Measurements from ENCODE around the gene STK38L. TPM values are rescaled to one million over a fixed set of nuclear protein-coding genes. Genes with fewer than 3 reads are reported as not detected.

Gene STK38L
- total RNA-seq, 1 donor from 2014 or later: 24.2 TPM

- Mint-ChIP-seq H3K4me1 (ENCODE audit: low read depth) (no peaks in the 10 kb centered on the region), H3K9me3 (no peaks in the 10 kb centered on the region), H3K4me3 (ENCODE audit: low read depth) (no peak overlapping the region), H3K36me3 (ENCODE audit: low read depth) (no peaks in the 10 kb centered on the region), H3K27ac (no peak overlapping the region), H3K27me3 (ENCODE audit: low read depth) (no peaks in the 10 kb centered on the region)
- intact Hi-C loops (cut with micrococcal nuclease): no loop called here
- DNase-seq (ENCODE audit: low spot score): no peak
Observed at GRCh38 chr12:27355486-27355885, 111.4 kb downstream of the STK38L start.

GRCh38 chr12:27355979-27356378 lies 111.9 kb downstream of the STK38L start:
- H3K36me3 Mint-ChIP-seq (ENCODE audit: low read depth): no peaks in the 10 kb centered on the region
- no peak overlapping the region for H3K4me3 Mint-ChIP-seq (ENCODE audit: low read depth)
- no peaks in the 10 kb centered on the region for H3K9me3 Mint-ChIP-seq
- no peak overlapping the region for H3K27ac Mint-ChIP-seq
- H3K27me3 Mint-ChIP-seq (ENCODE audit: low read depth): peaks cover under 1% of the 10 kb centered on the region
- DNase-seq (ENCODE audit: low spot score): no peak
- intact Hi-C loops (cut with micrococcal nuclease): no loop called here
- no peaks in the 10 kb centered on the region for H3K4me1 Mint-ChIP-seq (ENCODE audit: low read depth)

GRCh38 chr12:27359578-27360340 lies 115.7 kb downstream of the STK38L start:
- H3K9me3 Mint-ChIP-seq: no peaks in the 10 kb centered on the region
- H3K27ac Mint-ChIP-seq: no peak overlapping the region
- no peaks in the 10 kb centered on the region for H3K36me3 Mint-ChIP-seq (ENCODE audit: low read depth)
- peaks cover 1% of the 10 kb centered on the region for H3K4me1 Mint-ChIP-seq (ENCODE audit: low read depth)
- H3K27me3 Mint-ChIP-seq (ENCODE audit: low read depth): peaks cover 5% of the 10 kb centered on the region
- H3K4me3 Mint-ChIP-seq (ENCODE audit: low read depth): no peak overlapping the region
- DNase-seq (ENCODE audit: low spot score): no peak
- intact Hi-C loops (cut with micrococcal nuclease): no loop called here

- peaks cover 1% of the 10 kb centered on the region for H3K4me1 Mint-ChIP-seq (ENCODE audit: low read depth)
- DNase-seq (ENCODE audit: low spot score): no peak
- peaks cover 5% of the 10 kb centered on the region for H3K27me3 Mint-ChIP-seq (ENCODE audit: low read depth)
- H3K4me3 Mint-ChIP-seq (ENCODE audit: low read depth): no peak overlapping the region
- no peaks in the 10 kb centered on the region for H3K9me3 Mint-ChIP-seq
- intact Hi-C loops (cut with micrococcal nuclease): no loop called here
- no peaks in the 10 kb centered on the region for H3K36me3 Mint-ChIP-seq (ENCODE audit: low read depth)
- H3K27ac Mint-ChIP-seq: no peak overlapping the region
Observed at GRCh38 chr12:27361372-27361771, 117.3 kb downstream of the STK38L start.

GRCh38 chr12:27366621-27367020 lies 122.5 kb downstream of the STK38L start:
- DNase-seq (ENCODE audit: low spot score): no peak
- peaks cover 31% of the 10 kb centered on the region for H3K36me3 Mint-ChIP-seq (ENCODE audit: low read depth)
- intact Hi-C loops (cut with micrococcal nuclease): no loop called here
- H3K27ac Mint-ChIP-seq: no peak overlapping the region
- H3K9me3 Mint-ChIP-seq: no peaks in the 10 kb centered on the region
- H3K4me3 Mint-ChIP-seq (ENCODE audit: low read depth): no peak overlapping the region
- peaks cover 3% of the 10 kb centered on the region for H3K27me3 Mint-ChIP-seq (ENCODE audit: low read depth)
- peaks cover under 1% of the 10 kb centered on the region for H3K4me1 Mint-ChIP-seq (ENCODE audit: low read depth)

- Mint-ChIP-seq H3K4me1 (ENCODE audit: low read depth) (no peaks in the 10 kb centered on the region), H3K4me3 (ENCODE audit: low read depth) (no peak overlapping the region), H3K9me3 (no peaks in the 10 kb centered on the region), H3K36me3 (ENCODE audit: low read depth) (peaks cover 35% of the 10 kb centered on the region), H3K27ac (no peak overlapping the region), H3K27me3 (ENCODE audit: low read depth) (peaks cover 3% of the 10 kb centered on the region)
- no peak for DNase-seq (ENCODE audit: low spot score)
- intact Hi-C loops (cut with micrococcal nuclease): no loop called here
Observed at GRCh38 chr12:27367078-27367477, 123.0 kb downstream of the STK38L start.

Other genes starting within 250 kb of the STK38L start
- gene TM7SF3, start 229.9 kb upstream of the STK38L start, total RNA-seq: 46.7 and 51.5 TPM in 2 replicates
- gene MED21, start 221.7 kb upstream of the STK38L start, total RNA-seq: 33.8 and 35.9 TPM in 2 replicates
- not detected in 2 replicates for gene C12orf71, start 161.7 kb upstream of the STK38L start, total RNA-seq
- 58.9 and 59.6 TPM in 2 replicates for gene BMAL2, start 88.5 kb downstream of the STK38L start, total RNA-seq
- gene SMCO2, start 202.4 kb downstream of the STK38L start, total RNA-seq: 1.3 and 1.4 TPM in 2 replicates

All from activated T-helper 2 cell treated with anti-CD3 and anti-CD28 coated beads, Interferon-gamma antibody, Interleukin-2, Interleukin-4, amounts not matched to agents 10 μg/mL and 5 μg/mL and 100 μg/mL, durations not matched to agents 14 hours and 24 hours and 36 hours (primary cell).